Dendritic cell treated with granulocyte-macrophage colony-stimulating factor and Interleukin-4, amounts not matched to agents 40 ng/mL and 50 ng/mL, for 4 days (primary cell): ENCODE data around the gene CACNA2D2.

ENCODE experiments used
- H3K27ac Mint-ChIP-seq: one replicate; pipeline ENCODE4 v1.8.0; 2022; ENCODE audit warnings: mild to moderate bottlenecking, mixed read lengths
- H3K27me3 Mint-ChIP-seq: one replicate; pipeline ENCODE4 v1.8.0; 2022; ENCODE audit warnings: mild to moderate bottlenecking, mixed read lengths
- H3K36me3 Mint-ChIP-seq: one replicate; pipeline ENCODE4 v1.8.0; 2022; ENCODE audit warnings: low read depth, mixed read lengths
- H3K4me1 Mint-ChIP-seq: one replicate; pipeline ENCODE4 v1.8.0; 2022; ENCODE audit warnings: low read depth, mixed read lengths
- H3K4me3 Mint-ChIP-seq: one replicate; pipeline ENCODE4 v1.8.0; 2022; ENCODE audit warnings: mild to moderate bottlenecking, moderate library complexity, mixed read lengths
- H3K9me3 Mint-ChIP-seq: one replicate; pipeline ENCODE4 v1.8.0; 2022; ENCODE audit warnings: mixed read lengths
- intact Hi-C: fragments of 100-400 bp; cut with micrococcal nuclease; formaldehyde crosslinking; loops from one replicate; pipeline ENCODE4 v1.15.0; 2022

The CACNA2D2 gene

GRCh38 chr3:50430191-50430590 is 73.2 kb downstream of the CACNA2D2 start:
- H3K36me3 Mint-ChIP-seq, result no peaks in the 10 kb centered on the region
- no peak overlapping the region for H3K4me3 Mint-ChIP-seq
- H3K27ac Mint-ChIP-seq, result no peak overlapping the region
- no peaks in the 10 kb centered on the region for H3K9me3 Mint-ChIP-seq
- H3K27me3 Mint-ChIP-seq, result peaks cover 6% of the 10 kb centered on the region
- H3K4me1 Mint-ChIP-seq, result peaks cover 23% of the 10 kb centered on the region
- intact Hi-C loops, result no loop called here

DNA sequence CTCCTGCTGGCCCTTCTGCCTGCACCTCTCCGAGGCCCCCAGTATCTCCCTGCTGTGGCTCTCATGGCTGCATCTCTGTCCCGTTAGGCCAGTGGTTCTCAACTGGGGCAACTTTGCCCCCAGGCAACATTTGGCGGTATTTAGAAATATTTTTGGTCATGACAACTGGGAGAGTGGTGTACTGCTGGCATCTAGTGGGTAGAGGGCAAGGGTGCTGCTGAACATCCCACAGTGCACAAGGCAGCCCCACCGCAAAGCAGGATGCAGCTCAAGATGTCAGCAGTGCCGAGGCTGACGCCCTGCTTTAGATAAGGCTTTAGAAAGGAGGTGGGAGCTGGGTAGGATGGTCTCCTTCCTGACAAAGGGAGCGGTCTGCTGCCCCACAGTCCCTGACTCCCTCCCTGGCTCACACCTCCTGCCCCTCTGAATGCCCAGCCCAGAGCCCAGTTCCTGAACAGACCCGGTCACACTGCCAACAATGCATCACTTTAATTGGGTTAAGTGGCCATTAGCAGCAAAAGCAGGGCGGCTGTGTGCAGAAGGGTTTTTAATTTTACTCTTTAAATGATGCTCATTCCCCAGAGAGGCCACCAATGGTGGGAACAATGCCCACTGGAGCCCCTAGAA is 75.3 kb downstream of the CACNA2D2 start:
- H3K27ac Mint-ChIP-seq, result no peak overlapping the region

DNA sequence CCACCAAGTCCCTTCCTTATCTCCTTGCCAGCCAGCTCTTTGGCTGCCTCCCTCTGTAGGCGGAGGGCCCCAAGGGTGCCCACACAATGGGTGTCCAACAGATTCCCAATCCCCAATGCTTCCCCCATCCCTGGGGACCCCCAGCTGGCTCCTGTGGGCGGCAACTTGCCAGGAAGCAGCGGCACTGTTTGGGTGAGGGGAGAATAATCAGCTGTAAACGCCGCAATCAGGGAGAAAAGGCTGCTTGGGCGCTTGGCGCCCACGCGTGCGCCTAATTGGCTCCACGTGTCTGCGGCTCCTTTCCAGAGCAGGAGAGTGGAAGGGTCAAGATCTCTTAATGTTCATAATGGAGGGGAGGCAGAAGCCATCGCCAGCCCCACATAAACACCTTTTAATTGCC is 76.2 kb downstream of the CACNA2D2 start:
- H3K27me3 Mint-ChIP-seq, result peaks cover 2% of the 10 kb centered on the region
- H3K27ac Mint-ChIP-seq, result no peak overlapping the region
- no peak overlapping the region for H3K4me3 Mint-ChIP-seq
- no peaks in the 10 kb centered on the region for H3K9me3 Mint-ChIP-seq
- peaks cover 8% of the 10 kb centered on the region for H3K4me1 Mint-ChIP-seq
- intact Hi-C loops, result no loop called here
- no peaks in the 10 kb centered on the region for H3K36me3 Mint-ChIP-seq

More for the DNA sequence above, 75.3 kb downstream of the CACNA2D2 start:
- intact Hi-C loops, result no loop called here
- Mint-ChIP-seq H3K4me1 (peaks cover 17% of the 10 kb centered on the region), H3K9me3 (no peaks in the 10 kb centered on the region), H3K27me3 (peaks cover under 1% of the 10 kb centered on the region), H3K4me3 (no peak overlapping the region), H3K36me3 (no peaks in the 10 kb centered on the region)

DNA sequence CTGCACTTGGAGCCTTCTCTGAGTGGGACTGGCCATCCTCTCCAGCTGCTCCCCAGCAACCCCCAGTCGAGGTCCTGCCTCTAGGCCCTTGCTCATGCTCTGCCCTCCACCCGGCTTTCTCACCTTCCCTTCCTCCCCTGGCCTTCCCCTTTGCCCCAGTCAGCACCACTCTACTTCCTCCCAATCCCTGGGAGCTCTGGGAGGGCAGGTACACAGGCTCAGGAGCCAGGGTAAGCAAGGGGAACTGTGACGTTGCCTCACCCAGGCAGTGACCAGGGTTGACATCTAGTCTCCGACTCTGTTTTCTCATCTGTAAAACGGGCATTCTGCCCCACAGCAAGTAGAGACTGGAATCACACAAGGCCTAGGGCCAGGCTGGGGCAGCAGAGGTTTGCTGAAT is 77.5 kb downstream of the CACNA2D2 start:
- no peaks in the 10 kb centered on the region for H3K9me3 Mint-ChIP-seq
- intact Hi-C loops, result no loop called here
- peaks cover 2% of the 10 kb centered on the region for H3K27me3 Mint-ChIP-seq
- H3K36me3 Mint-ChIP-seq, result no peaks in the 10 kb centered on the region
- H3K27ac Mint-ChIP-seq, result no peak overlapping the region
- H3K4me3 Mint-ChIP-seq, result no peak overlapping the region
- H3K4me1 Mint-ChIP-seq, result peaks cover 5% of the 10 kb centered on the region

- peaks cover 2% of the 10 kb centered on the region for H3K27me3 Mint-ChIP-seq
- no peaks in the 10 kb centered on the region for H3K9me3 Mint-ChIP-seq
- intact Hi-C loops, result no loop called here
- H3K36me3 Mint-ChIP-seq, result no peaks in the 10 kb centered on the region
- no peak overlapping the region for H3K4me3 Mint-ChIP-seq
- peaks cover 6% of the 10 kb centered on the region for H3K4me1 Mint-ChIP-seq
- no peak overlapping the region for H3K27ac Mint-ChIP-seq
Observed at GRCh38 chr3:50423543-50423942, 79.9 kb downstream of the CACNA2D2 start.

GRCh38 chr3:50422153-50422552 is 81.3 kb downstream of the CACNA2D2 start:
- Mint-ChIP-seq H3K27me3 (peaks cover 2% of the 10 kb centered on the region), H3K36me3 (no peaks in the 10 kb centered on the region), H3K4me1 (peaks cover 10% of the 10 kb centered on the region), H3K9me3 (no peaks in the 10 kb centered on the region), H3K4me3 (no peak overlapping the region), H3K27ac (no peak overlapping the region)
- intact Hi-C loops, result no loop called here

DNA sequence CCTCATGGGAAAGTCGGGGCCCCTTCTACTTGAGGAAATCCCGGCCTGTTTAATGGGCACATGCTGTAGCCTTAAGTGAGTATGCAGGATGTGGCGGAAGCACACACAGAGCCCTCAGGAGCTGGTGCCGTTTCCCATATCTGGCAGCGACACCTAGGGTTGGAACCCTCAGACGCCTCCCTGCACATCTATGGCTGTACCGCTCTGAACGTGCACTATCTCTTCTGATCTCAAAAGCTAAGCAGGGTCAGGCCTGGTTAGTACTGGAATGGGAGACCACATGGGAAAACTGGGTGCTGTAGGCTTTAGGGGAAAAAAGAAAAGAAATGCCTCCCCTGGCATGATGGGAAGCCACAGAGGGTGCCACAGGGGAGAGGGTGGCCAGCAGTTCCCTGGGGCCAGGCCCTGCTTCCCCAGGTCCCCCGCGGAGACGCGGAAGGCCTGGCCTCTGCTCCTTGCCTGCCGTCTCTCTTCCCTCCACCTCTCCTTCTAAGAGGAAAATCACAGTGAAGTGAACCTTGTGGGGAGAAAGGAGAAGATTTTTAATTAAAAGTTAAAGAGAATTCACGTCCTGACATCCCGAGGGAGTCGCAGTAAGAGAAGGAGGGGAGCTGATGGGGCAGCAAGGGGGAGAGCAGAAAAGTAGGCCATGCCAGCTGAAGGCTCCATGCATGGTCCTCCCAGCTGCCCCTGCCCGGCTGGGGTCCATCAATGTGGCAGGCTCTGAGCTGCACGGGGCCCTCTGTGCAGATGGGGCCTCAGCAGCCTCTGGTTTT is 83.7 kb downstream of the CACNA2D2 start:
- intact Hi-C loops, result no loop called here
- Mint-ChIP-seq H3K27ac (no peak overlapping the region), H3K27me3 (peaks cover 2% of the 10 kb centered on the region), H3K36me3 (no peaks in the 10 kb centered on the region), H3K4me1 (peaks cover 10% of the 10 kb centered on the region), H3K4me3 (no peak overlapping the region), H3K9me3 (no peaks in the 10 kb centered on the region)

DNA sequence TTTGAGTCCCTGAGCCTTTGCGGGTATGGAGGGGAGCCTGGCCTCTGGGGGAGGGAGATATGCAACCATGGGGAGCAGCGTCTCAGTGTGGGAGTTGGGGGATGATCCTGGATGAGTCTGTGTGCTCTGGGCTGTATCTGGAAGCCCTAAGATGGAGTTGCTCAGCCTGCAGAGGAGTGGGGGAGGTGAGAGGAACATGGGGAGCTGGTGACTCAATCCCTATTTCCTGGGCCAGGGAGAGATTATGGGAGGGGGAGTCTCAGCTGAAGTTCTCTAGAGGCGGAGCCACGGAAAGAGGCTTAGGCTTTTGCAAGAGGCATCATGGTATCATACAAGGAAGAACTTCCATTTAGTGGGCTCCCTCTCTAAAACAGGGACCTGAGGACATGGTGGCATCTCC is 84.6 kb downstream of the CACNA2D2 start:
- H3K4me3 Mint-ChIP-seq, result no peak overlapping the region

GRCh38 chr3:50417637-50418033 is 85.8 kb downstream of the CACNA2D2 start:
- H3K36me3 Mint-ChIP-seq, result no peaks in the 10 kb centered on the region
- intact Hi-C loops, result no loop called here
- H3K4me1 Mint-ChIP-seq, result peaks cover 10% of the 10 kb centered on the region
- no peak overlapping the region for H3K27ac Mint-ChIP-seq
- H3K4me3 Mint-ChIP-seq, result no peak overlapping the region
- no peaks in the 10 kb centered on the region for H3K9me3 Mint-ChIP-seq
- H3K27me3 Mint-ChIP-seq, result no peaks in the 10 kb centered on the region

More for the DNA sequence above, 84.6 kb downstream of the CACNA2D2 start:
- Mint-ChIP-seq H3K36me3 (no peaks in the 10 kb centered on the region), H3K4me1 (peaks cover 10% of the 10 kb centered on the region), H3K27ac (no peak overlapping the region), H3K9me3 (no peaks in the 10 kb centered on the region), H3K27me3 (peaks cover 2% of the 10 kb centered on the region)
- intact Hi-C loops, result no loop called here

DNA sequence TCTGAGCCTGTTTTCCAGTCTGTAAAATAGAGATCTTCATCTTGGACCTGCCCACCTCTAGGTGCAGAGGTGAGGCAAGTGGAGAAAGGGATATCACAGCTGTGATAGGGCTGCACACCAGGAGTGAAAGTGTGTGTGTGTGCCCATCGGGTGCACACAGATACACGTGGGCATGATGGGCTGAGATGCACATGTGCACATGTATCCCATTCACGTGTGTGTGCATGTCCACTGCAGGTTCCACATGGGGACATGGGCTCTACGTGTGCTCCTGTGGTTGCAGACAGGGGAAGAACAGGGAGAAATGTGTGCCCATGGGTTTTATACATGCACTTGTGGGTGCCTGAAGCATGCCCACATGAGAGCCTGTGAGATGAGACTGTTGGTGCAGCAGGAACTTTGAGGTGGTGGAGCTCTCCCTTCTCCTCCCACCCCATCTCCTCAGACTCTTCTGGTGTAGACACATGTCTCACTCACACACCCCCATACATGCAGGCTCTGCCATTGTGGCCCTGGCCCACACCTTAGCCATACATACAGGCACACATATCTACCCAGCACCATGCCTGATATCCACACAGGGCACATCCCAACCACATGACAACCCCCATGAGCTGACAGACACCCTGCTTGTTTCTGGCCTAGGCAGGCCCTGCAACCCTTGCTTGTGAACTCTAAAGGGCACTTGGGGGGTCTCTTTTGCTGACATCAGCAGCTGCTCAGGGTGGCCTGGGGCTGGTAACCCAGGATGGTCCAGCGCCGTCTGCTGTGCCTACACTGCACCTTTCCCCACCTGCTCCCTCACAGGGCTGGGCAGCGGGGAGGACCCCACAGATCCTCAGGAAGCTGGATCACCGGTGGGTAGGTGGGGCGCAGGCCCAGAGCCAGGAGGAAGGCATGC is 86.4 kb downstream of the CACNA2D2 start:
- no peak overlapping the region for H3K4me3 Mint-ChIP-seq
- H3K9me3 Mint-ChIP-seq, result no peaks in the 10 kb centered on the region
- intact Hi-C loops, result no loop called here
- no peak overlapping the region for H3K27ac Mint-ChIP-seq
- peaks cover 10% of the 10 kb centered on the region for H3K4me1 Mint-ChIP-seq
- no peaks in the 10 kb centered on the region for H3K27me3 Mint-ChIP-seq
- H3K36me3 Mint-ChIP-seq, result no peaks in the 10 kb centered on the region

DNA sequence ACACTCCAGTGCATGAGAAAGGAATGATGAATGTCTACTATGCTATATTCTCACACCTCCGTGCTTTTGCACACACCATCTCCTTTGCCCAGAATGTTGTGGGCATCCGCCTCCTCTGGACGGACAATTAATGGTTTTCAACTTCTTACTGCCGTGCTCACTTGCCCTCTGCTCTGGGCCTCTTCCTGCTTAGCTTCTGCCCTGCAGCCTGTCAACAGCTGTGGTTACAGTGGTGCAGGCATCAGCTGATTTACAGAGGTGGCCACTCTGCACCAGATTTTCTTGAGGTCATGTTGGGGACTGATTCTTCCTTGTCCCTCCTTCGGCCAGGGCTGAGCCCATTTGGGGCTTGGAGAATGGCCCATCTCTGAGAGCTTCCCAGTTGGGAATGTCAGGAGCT is 87.6 kb downstream of the CACNA2D2 start:
- H3K9me3 Mint-ChIP-seq, result no peaks in the 10 kb centered on the region
- intact Hi-C loops, result no loop called here
- H3K36me3 Mint-ChIP-seq, result no peaks in the 10 kb centered on the region
- peaks cover 10% of the 10 kb centered on the region for H3K4me1 Mint-ChIP-seq
- H3K27me3 Mint-ChIP-seq, result no peaks in the 10 kb centered on the region
- no peak overlapping the region for H3K27ac Mint-ChIP-seq
- no peak overlapping the region for H3K4me3 Mint-ChIP-seq

DNA sequence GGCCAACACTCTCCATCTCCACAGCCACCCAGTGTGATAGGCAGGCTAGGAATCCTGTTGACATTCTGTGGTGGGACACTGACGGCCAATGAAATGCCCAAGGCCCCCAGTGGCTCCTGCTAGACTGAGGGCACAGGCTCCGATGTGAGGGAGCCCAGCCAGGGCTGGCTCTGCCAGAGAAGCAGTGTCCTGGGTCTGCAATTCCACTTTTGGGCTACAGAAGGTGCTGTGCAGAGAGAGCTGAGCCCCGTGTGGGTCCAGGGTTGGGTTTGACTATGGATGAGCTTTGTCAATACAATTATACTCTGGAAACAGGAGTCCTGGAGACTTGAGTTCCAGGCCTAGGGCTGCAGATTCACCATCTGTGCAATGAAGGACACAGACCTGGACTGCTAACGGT is 88.4 kb downstream of the CACNA2D2 start:
- Mint-ChIP-seq H3K9me3 (no peaks in the 10 kb centered on the region), H3K4me3 (no peak overlapping the region), H3K36me3 (no peaks in the 10 kb centered on the region), H3K27ac (no peak overlapping the region), H3K27me3 (no peaks in the 10 kb centered on the region), H3K4me1 (peaks cover 10% of the 10 kb centered on the region)
- intact Hi-C loops, result no loop called here

- Mint-ChIP-seq H3K4me3 (no peak overlapping the region), H3K36me3 (no peaks in the 10 kb centered on the region), H3K4me1 (peaks cover 10% of the 10 kb centered on the region), H3K27me3 (no peaks in the 10 kb centered on the region), H3K27ac (no peak overlapping the region), H3K9me3 (no peaks in the 10 kb centered on the region)
- intact Hi-C loops, result no loop called here
Observed at GRCh38 chr3:50414616-50415015, 88.8 kb downstream of the CACNA2D2 start.

- Mint-ChIP-seq H3K9me3 (no peaks in the 10 kb centered on the region), H3K27ac (no peak overlapping the region), H3K4me3 (no peak overlapping the region), H3K4me1 (no peaks in the 10 kb centered on the region), H3K27me3 (no peaks in the 10 kb centered on the region), H3K36me3 (no peaks in the 10 kb centered on the region)
- intact Hi-C loops, result no loop called here
Observed at GRCh38 chr3:50412231-50412754, 91.1 kb downstream of the CACNA2D2 start.
